Stimulated activated memory B cell treated with anti-CD40 and anti-IgM and Interleukin-4, amounts not matched to agents 10 μg/mL and 1 μg/mL and 100 μg/mL, for 72 hours (primary cell): ENCODE results near the gene PDIA3.
"Not testable (repeated sequence)": the region's sequence is repeated elsewhere in the genome, so short reads cannot be mapped to it uniquely, and the experiment has no call there.

Source experiments
- ATAC-seq: fragments of 150-1000 bp; cut with Tn5 transposase; 2 replicates; pipeline ENCODE4 v1.10.0; 2021
- H3K27ac Mint-ChIP-seq: one replicate; pipeline ENCODE4 v1.8.0; 2022; ENCODE audit warnings: mild to moderate bottlenecking, mixed read lengths
- H3K27me3 Mint-ChIP-seq: one replicate; pipeline ENCODE4 v1.8.0; 2022; ENCODE audit warnings: mixed read lengths
- H3K36me3 Mint-ChIP-seq: one replicate; pipeline ENCODE4 v1.8.0; 2022; ENCODE audit warnings: mixed read lengths
- H3K4me1 Mint-ChIP-seq: one replicate; pipeline ENCODE4 v1.8.0; 2022; ENCODE audit warnings: mixed read lengths
- H3K4me3 Mint-ChIP-seq: one replicate; pipeline ENCODE4 v1.8.0; 2022; ENCODE audit warnings: mild to moderate bottlenecking, moderate library complexity, mixed read lengths
- H3K9me3 Mint-ChIP-seq: one replicate; pipeline ENCODE4 v1.8.0; 2022; ENCODE audit warnings: mixed read lengths

Gene PDIA3

DNA sequence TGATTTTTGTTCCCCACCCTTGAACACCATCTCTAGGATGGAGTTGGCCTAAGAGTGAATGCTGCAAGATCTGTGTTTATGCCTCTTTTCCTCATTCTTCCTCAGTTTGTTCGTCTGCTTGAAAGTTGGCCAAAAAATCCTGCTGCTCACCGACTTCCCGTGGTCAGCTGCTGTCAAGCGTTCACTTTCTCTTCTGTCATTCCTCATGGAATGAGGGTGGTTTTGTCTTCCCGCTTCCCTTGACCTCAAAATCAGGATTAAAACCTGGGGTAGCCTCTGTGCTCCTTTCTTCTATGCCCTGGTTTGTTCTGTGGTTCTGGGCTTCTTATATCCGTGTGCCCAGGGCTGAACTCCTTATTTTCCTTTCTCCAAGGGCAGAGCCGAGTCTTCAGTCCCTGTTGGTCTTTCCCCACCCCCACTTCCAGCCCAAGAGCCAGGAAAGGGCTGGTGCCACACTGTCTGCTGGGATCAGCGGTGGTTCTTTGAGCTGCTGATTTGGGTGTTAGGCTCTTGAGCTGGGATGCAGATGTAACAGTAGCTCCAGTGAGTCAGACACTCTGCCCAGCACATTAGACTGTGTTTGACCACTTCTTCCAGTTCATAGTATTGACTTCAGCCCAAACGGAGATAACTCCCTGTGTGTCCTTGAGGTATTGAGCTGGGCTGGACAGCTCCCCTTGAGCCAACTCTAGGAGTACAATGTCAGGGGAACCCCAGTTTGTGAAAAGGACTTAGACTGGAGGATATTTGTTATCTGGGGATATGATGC is 48.2 kb downstream of the PDIA3 start:
- Mint-ChIP-seq H3K27me3 (no peaks in the 10 kb centered on the region), H3K4me1 (peaks cover 67% of the 10 kb centered on the region), H3K36me3 (peaks cover 62% of the 10 kb centered on the region), H3K9me3 (no peaks in the 10 kb centered on the region), H3K4me3 (peak overlapping the region; percentile 59), H3K27ac (peak overlapping the region; percentile 99)
- ATAC-seq = no peak

DNA sequence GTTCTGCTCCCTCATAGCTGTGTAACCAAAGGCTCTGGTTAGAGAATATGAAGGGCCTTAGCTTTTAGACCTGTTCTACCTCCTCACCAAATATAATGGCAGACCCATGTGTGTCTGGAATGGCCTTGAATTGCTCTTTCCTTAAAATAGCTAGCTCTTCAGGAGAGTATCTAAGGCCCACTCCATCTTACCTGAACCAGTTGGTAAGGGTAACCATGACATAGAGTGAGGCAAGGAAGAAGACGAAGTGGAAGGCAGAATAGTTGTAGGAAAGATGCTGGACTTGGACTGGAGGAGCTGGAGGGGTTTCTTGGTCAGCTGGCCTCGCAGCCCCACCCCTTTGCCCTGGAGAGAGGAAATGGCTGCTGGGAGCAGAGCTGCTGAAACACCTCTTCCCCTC is 49.0 kb downstream of the PDIA3 start:
- ATAC-seq = no peak
- no peaks in the 10 kb centered on the region for H3K27me3 Mint-ChIP-seq
- H3K9me3 Mint-ChIP-seq = no peaks in the 10 kb centered on the region
- H3K27ac Mint-ChIP-seq = no peak overlapping the region
- H3K4me3 Mint-ChIP-seq = no peak overlapping the region
- peaks cover 68% of the 10 kb centered on the region for H3K4me1 Mint-ChIP-seq
- H3K36me3 Mint-ChIP-seq = peaks cover 69% of the 10 kb centered on the region

DNA sequence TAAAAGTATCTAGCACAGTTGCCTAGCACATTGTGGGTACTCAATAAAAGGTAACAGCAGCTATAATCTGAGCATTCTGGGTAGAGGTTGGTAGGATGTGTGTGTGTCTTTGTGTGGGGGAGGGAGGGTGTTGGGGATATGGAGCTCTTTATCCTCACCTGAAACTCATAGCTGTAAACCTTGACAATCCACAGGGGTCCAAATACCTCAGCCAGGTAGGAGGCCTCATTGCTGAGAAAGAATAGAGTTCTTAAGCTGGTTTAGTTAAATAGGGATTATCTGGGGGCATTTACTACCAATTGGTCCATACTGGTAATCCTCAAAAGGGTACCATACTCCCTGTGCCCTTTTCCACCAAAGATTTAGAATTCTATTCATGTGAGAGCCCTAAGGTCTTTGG is 49.8 kb downstream of the PDIA3 start:
- H3K4me1 Mint-ChIP-seq = peaks cover 71% of the 10 kb centered on the region
- ATAC-seq = no peak
- no peak overlapping the region for H3K4me3 Mint-ChIP-seq
- no peaks in the 10 kb centered on the region for H3K9me3 Mint-ChIP-seq
- peaks cover 75% of the 10 kb centered on the region for H3K36me3 Mint-ChIP-seq
- H3K27ac Mint-ChIP-seq = no peak overlapping the region
- no peaks in the 10 kb centered on the region for H3K27me3 Mint-ChIP-seq

DNA sequence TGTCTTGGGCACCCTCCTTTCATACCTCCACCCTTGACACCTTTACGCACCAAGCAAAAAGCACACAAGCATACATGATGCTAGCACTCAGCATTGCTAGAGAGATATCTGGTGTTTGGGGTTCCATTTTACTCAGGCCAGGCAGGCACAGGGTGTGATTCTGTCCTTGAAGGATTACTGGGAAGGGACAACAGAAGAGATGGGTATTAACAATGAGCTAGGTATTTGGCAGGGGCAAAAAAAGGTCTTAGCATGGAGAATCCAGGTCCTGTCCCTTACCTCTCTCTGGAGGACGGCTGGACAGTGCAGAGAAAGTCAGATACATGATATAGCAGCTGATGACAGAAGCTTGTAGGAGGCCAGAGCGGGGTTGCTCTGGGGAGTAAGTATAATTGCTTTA is 50.3 kb downstream of the PDIA3 start:
- Mint-ChIP-seq H3K4me3 (no peak overlapping the region), H3K27me3 (no peaks in the 10 kb centered on the region), H3K4me1 (peaks cover 71% of the 10 kb centered on the region), H3K27ac (no peak overlapping the region), H3K9me3 (no peaks in the 10 kb centered on the region), H3K36me3 (peaks cover 81% of the 10 kb centered on the region)
- ATAC-seq = no peak

DNA sequence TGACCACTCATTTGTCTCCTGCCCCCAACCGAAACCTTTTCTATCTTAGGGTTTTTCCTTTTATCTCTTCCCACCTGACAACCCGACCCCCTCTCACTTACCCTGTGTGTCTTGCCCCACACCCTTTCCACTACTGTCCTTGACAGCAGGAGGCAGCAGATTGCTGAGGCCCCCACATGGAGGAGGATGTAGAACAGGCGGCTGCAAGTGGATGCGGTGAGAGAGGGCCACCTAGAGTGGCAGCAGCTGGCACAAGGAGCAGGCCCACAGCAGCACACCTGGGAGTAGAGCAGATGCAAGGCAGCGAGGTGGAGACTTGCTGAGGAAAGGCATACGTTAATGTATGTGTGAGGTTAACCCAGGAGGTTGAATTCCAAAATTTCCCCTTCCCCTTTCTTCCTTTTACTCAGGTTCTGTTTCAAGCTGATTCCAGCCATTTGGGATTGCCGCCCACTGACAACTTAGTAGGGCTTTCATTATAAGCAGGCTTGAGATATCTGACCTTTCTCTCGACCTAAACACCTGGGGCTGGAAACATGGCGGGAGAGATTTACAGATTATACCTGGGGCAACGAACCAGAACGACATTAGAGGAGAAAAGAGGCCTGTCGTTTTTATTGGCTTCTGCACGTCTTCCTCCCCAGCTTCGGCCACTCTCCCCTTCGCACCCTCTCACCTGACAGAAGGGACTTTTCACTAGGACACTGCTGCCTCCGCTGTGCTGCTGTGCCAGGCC is 53.1 kb downstream of the PDIA3 start:
- Mint-ChIP-seq H3K4me3 (no peak overlapping the region), H3K9me3 (no peaks in the 10 kb centered on the region)

DNA sequence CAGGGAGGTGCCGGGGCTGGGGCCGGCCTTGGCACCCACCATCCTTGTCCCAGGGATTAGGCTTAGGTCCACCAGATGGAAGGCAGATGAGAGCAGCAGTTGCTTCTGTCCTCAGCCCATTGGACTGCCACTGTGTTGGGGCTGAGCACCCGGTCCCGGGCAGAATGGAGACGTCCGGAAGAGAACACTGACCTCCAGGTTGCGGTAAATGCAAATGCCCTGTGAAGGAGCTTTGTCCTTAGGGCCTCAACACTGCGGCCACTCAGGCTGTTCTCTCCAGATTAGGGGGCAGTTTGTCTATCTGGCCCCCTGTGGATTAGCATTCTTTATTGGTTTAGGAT is 53.7 kb downstream of the PDIA3 start, which contains the start of gene SERINC4:
Gene SERINC4 (minus strand): TSS at position 276 of the 341 bp plus-strand sequence. CDS start 234 bp downstream, at position 42.
- ATAC-seq = no peak
- H3K27me3 Mint-ChIP-seq = no peaks in the 10 kb centered on the region
- peaks cover 61% of the 10 kb centered on the region for H3K36me3 Mint-ChIP-seq
- no peaks in the 10 kb centered on the region for H3K9me3 Mint-ChIP-seq
- peak within 1 kb of the TSS; percentile 90 for H3K27ac Mint-ChIP-seq
- peak within 1 kb of the TSS; percentile 99 for H3K4me3 Mint-ChIP-seq
- H3K4me1 Mint-ChIP-seq = peaks cover 53% of the 10 kb centered on the region

More for the DNA sequence above, 53.1 kb downstream of the PDIA3 start:
- H3K4me1 Mint-ChIP-seq = peaks cover 58% of the 10 kb centered on the region
- H3K36me3 Mint-ChIP-seq = peaks cover 64% of the 10 kb centered on the region
- H3K27me3 Mint-ChIP-seq = no peaks in the 10 kb centered on the region
- peak overlapping the region; percentile 90 for H3K27ac Mint-ChIP-seq
- ATAC-seq = no peak

DNA sequence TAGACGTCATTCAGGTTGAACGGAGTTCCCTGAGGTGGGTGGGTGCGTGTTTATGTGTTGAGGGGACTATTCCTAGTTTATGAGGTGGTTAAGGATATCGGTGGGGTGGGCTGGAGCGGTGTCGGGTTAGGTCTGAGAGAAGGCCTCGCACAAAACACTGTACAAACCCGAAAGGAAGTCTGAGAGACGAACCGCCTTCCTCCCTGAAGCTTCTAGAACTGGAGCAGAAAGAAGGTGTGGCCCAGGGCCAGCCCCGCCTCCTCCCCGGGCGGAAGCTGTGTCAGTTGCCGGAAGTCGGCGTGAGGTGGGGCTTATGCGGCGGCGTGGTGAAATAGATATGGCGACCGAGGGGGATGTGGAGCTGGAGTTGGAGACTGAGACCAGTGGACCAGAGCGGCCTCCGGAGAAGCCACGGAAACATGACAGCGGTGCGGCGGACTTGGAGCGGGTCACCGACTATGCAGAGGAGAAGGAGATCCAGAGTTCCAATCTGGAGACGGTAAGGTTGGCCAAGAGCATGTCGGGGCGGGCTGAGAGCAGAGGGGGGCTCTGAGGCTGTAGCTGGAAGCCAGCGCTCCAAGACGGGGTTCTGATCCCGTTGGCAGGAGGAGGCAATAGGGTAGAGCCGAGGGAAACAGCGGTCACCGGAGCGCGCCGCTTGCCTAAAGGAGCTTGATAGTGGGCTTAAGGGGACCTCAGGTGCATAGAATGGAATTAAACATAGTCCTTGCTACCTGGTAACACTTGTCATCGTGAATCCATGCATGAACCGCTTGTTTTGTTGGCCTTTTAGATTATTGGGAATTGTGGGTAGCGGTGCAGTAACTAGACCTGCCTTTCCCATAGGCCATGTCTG is 54.3 kb downstream of the PDIA3 start, which contains the start of gene HYPK:
Gene HYPK (plus strand): TSS at position 314 of the 856 bp plus-strand sequence. CDS start 24 bp downstream, at position 338.
- H3K9me3 Mint-ChIP-seq = no peaks in the 10 kb centered on the region

DNA sequence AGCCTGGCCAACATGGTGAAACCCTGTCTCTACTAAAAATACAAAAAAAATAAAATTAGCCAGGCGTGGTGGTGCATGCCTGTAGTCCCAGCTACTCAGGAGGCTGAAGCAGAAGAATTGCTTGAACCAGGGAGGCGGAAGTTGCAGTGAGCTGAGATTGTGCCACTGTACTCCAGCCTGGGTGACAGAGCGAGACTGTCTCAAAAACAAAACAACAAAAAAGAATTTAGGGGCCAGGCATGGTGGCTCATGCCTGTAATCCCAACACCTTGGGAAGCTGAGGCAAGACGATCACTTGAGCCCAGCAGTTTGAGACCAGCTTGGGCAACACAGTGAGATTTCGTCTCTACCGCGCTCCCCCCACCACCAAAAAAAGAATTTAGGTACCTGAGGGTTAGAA is 56.4 kb downstream of the PDIA3 start:
- not testable (repeated sequence) for ATAC-seq, H3K27ac Mint-ChIP-seq
- H3K36me3 Mint-ChIP-seq = peaks cover 63% of the 10 kb centered on the region

More for the DNA sequence above, 54.3 kb downstream of the PDIA3 start, which contains the start of gene HYPK:
- Mint-ChIP-seq H3K27ac (peak within 1 kb of the TSS; percentile 90), H3K4me1 (peaks cover 47% of the 10 kb centered on the region), H3K4me3 (peak within 1 kb of the TSS; percentile 99), H3K36me3 (peaks cover 61% of the 10 kb centered on the region), H3K27me3 (no peaks in the 10 kb centered on the region)
- peak; percentile 99 for ATAC-seq

DNA sequence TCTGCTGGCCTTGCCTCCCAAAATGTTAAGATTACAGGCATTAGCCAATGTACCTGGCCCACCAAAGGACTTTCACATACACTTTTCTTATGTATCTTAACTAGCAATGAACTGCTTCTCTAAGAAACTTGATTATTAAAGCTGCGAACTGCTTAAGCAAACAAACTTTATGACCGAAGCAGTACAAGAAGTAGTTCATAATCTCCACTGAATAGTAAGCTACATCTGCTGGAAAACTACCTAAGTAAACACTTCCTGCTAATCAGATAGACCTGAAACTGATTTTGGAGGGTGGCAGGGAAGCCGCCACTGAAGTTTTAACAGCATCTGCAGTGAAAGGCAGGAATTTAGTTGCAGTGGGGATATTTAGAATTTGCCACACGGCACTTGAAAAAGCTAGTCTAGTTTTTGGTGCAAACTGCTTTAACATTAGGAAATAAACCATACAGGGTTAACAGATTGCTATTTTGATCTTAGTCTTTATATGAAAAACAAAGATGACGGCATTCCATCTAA is 62.3 kb downstream of the PDIA3 start:
- ATAC-seq = no peak
- Mint-ChIP-seq H3K4me1 (peaks cover 17% of the 10 kb centered on the region), H3K36me3 (peaks cover 52% of the 10 kb centered on the region), H3K27me3 (no peaks in the 10 kb centered on the region), H3K27ac (peak overlapping the region; percentile 79), H3K4me3 (no peak overlapping the region), H3K9me3 (no peaks in the 10 kb centered on the region)

More for the DNA sequence above, 56.4 kb downstream of the PDIA3 start:
- H3K4me3 Mint-ChIP-seq, H3K9me3 Mint-ChIP-seq, H3K27me3 Mint-ChIP-seq: not testable (repeated sequence)
- peaks cover 37% of the 10 kb centered on the region for H3K4me1 Mint-ChIP-seq

DNA sequence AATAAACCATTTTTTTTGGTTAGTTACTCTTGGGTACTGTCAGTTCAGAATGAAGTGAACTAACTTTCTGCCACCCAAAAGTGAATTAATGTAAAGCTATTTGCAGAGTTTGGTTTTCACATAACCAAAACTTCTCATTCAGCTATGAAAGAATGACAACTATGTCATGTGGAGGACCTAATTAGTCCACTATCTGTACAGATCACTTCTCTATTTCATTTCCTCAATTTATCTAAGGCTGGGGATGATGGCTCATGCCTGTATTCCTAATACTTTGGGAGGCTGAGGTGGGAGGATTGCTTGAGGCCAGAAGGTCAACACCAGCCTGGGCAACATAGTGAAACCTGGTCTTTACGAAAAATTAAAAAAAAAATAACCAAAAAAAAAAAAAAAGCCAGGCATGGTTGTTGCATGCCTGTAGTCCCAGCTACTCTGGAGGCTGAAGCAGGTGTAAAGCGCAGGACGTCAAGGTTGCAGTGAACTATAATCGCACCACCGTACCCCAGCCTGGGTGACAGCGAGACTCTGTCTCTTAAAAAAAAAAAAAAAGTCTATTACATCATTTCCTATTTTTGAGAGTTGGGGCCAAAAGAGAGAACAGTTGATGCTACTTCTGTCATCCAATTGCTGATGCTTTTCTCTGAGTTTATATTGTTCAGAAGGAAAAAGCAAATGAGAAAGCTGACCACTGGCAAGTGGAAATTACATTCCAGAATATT is 62.9 kb downstream of the PDIA3 start:
- no peak overlapping the region for H3K4me3 Mint-ChIP-seq
- no peaks in the 10 kb centered on the region for H3K27me3 Mint-ChIP-seq
- peak; percentile 95 for ATAC-seq
- peaks cover 17% of the 10 kb centered on the region for H3K4me1 Mint-ChIP-seq
- no peaks in the 10 kb centered on the region for H3K9me3 Mint-ChIP-seq
- peak overlapping the region; percentile 79 for H3K27ac Mint-ChIP-seq
- H3K36me3 Mint-ChIP-seq = peaks cover 52% of the 10 kb centered on the region

DNA sequence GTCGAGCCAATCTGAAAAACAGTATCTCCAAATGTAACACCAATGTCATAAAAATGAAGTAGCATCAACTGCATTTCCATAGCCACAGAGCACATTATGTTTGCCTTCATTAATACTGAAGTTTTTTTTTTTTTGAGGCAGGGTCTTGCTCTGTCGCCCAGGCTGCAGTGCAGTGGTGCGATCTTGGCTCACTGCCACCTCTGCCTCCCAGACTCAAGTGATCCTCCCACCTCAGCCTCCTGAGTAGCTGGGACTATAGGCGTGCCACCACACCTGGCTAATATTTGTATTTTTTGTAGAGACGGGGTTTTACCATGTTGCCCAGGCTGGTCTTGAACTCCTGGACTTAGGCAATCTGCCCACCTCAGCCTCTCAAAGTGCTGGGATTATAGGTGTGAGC is 68.8 kb downstream of the PDIA3 start:
- H3K9me3 Mint-ChIP-seq, H3K27ac Mint-ChIP-seq, H3K4me3 Mint-ChIP-seq, H3K27me3 Mint-ChIP-seq, ATAC-seq, H3K4me1 Mint-ChIP-seq: not testable (repeated sequence)
- peaks cover 28% of the 10 kb centered on the region for H3K36me3 Mint-ChIP-seq

DNA sequence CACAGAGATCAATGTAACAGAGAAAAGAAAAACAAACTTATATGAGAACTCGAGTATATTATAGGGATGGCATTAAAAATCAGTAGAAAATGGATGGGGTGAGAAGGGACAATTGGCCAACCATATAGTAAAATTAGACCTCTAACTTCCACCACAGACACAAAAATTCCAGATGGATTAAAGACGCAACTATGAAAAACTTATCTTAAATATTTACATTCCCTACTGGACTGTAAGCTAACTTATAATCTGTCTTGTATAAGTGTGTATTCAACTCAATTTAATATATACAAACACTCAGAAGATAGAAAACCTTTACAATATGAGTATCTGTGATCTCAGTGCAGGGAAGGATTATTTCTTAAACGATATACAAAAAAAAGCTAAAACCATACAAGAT is 75.3 kb downstream of the PDIA3 start:
- Mint-ChIP-seq H3K4me1 (peaks cover 18% of the 10 kb centered on the region), H3K9me3 (no peaks in the 10 kb centered on the region), H3K27ac (no peak overlapping the region), H3K36me3 (peaks cover 7% of the 10 kb centered on the region), H3K4me3 (peak overlapping the region; percentile 34), H3K27me3 (no peaks in the 10 kb centered on the region)
- ATAC-seq = no peak
